Measurements from ENCODE around the gene EML1.

DNA sequence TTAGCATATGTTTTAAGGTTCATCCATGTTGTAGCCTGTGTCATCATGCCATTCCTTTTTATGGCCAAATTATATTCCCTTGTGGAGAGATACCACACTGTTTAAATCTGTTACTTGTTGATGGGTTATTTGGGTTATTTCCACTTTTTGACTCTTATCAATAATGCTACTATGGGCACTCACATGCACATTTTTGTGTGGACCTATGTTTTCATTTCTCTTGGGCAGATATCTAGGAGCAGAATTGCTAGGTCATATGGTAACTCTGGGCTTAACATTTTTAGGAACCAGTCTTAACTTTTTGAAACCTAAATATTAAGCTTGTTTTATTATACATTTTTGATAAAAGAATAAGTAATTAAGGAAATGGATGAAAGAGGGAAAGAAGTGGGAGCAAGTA, 4.0 kb downstream of the EML1 start:
- TF ChIP-seq, protein P1, sequence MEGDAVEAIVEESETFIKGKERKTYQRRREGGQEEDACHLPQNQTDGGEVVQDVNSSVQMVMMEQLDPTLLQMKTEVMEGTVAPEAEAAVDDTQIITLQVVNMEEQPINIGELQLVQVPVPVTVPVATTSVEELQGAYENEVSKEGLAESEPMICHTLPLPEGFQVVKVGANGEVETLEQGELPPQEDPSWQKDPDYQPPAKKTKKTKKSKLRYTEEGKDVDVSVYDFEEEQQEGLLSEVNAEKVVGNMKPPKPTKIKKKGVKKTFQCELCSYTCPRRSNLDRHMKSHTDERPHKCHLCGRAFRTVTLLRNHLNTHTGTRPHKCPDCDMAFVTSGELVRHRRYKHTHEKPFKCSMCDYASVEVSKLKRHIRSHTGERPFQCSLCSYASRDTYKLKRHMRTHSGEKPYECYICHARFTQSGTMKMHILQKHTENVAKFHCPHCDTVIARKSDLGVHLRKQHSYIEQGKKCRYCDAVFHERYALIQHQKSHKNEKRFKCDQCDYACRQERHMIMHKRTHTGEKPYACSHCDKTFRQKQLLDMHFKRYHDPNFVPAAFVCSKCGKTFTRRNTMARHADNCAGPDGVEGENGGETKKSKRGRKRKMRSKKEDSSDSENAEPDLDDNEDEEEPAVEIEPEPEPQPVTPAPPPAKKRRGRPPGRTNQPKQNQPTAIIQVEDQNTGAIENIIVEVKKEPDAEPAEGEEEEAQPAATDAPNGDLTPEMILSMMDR (IDR thresholded peaks at IDR 0.05): no peak
- TF ChIP-seq EZH2 (IDR thresholded peaks at IDR 0.05): no peak

Data from neural progenitor cell (in vitro differentiated cells).